ENCODE measurements around the gene TMOD1. TPM values are rescaled to one million over a fixed set of nuclear protein-coding genes. Genes with fewer than 3 reads are reported as not detected.
A peak's percentile ranks its signal among the peaks of the same experiment; 100 is the strongest.

Gene TMOD1
- total RNA-seq, 4 donors from 2014 or later: 5.9 to 93.7 (median 22.2) TPM

DNA sequence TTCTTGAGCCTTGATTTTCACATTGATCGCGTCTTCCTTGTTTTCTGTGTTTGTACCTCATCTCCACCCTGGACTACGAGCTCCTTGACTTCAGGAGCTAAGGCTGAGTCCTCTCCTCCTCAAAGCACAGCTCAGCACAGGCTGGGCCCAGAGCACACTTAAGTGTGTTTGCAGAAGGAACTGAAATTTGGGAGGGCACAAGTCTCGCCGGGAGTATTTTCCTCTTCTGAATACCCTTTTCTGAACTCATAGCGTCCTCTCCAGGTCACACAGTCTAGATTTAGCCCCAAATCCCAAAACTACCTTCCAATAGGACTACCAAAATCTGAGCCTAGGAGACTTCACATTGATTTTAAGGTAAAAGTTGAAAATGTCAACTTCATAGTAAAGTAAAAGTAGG, 90.1 kb downstream of the TMOD1 start:
- no peaks in the 10 kb centered on the region for H3K36me3 ChIP-seq
- TF ChIP-seq POLR2A (IDR thresholded peaks at IDR 0.05): no peak
- TF ChIP-seq, protein P1, sequence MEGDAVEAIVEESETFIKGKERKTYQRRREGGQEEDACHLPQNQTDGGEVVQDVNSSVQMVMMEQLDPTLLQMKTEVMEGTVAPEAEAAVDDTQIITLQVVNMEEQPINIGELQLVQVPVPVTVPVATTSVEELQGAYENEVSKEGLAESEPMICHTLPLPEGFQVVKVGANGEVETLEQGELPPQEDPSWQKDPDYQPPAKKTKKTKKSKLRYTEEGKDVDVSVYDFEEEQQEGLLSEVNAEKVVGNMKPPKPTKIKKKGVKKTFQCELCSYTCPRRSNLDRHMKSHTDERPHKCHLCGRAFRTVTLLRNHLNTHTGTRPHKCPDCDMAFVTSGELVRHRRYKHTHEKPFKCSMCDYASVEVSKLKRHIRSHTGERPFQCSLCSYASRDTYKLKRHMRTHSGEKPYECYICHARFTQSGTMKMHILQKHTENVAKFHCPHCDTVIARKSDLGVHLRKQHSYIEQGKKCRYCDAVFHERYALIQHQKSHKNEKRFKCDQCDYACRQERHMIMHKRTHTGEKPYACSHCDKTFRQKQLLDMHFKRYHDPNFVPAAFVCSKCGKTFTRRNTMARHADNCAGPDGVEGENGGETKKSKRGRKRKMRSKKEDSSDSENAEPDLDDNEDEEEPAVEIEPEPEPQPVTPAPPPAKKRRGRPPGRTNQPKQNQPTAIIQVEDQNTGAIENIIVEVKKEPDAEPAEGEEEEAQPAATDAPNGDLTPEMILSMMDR (IDR thresholded peaks at IDR 0.05): no peak

DNA sequence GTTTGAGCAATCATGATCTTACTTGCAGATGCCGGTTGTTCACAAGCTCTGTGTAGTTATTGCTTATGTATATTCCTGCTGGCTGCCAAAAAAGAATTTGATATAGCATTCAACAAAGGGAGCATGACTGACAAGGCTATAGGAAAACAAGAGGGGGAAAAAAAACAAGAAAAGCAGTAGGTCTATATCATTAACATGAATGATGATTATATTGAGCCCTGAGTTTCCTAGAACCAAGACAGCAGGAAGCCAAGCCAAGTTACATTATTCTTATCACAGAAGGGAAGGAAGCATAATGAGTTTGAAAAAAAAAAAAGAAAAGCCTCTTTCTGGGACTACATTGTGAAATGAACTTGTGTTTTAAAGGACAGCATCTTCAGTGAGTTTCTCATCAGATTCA, 90.7 kb downstream of the TMOD1 start:
- no peak for DNase-seq
- no peaks in the 10 kb centered on the region for H3K27me3 ChIP-seq
- H3K9me3 ChIP-seq: no peaks in the 10 kb centered on the region
- TF ChIP-seq, protein P1 (IDR thresholded peaks at IDR 0.05): no peak
- TF ChIP-seq POLR2A (IDR thresholded peaks at IDR 0.05): no peak
- peak overlapping the region in 1 of 2 donors; percentile 21 for H3K27ac ChIP-seq
- no peak overlapping the region for H3K4me3 ChIP-seq
- H3K36me3 ChIP-seq: no peaks in the 10 kb centered on the region
- peaks cover 0 to 6% of the 10 kb centered on the region in 2 donors for H3K4me1 ChIP-seq
- intact Hi-C loops (cut with DNase I; ENCODE audit: low total_unique reads): no loop called here

More for the DNA sequence above, 90.1 kb downstream of the TMOD1 start:
- H3K4me3 ChIP-seq: no peak overlapping the region
- H3K9me3 ChIP-seq: no peaks in the 10 kb centered on the region
- H3K27me3 ChIP-seq: no peaks in the 10 kb centered on the region
- H3K4me1 ChIP-seq: peaks cover 0 to 5% of the 10 kb centered on the region in 2 donors
- H3K27ac ChIP-seq: no peak overlapping the region
- intact Hi-C loops (cut with DNase I; ENCODE audit: low total_unique reads): no loop called here
- DNase-seq: no peak

DNA sequence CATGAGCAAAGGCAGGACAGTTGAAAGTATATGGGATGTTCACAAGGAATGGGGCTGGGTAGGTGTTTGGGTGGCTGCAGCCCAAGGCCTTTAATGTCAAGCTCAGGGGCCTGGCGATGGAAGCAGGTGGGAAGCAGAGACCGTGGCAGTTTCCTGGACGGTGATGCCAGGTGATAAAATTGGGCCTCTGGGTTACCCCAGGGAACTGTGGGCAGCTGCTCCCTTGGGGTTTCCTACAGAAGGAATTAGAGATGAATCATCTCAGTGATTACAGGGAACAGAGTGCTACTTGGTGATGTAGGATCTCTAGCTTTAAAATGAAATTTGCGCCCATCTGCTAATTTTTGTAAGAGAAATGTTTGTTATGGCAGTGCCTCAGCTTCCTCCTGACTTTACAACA, 92.5 kb downstream of the TMOD1 start:
- intact Hi-C loops (cut with DNase I; ENCODE audit: low total_unique reads): no loop called here
- TF ChIP-seq, protein P1 (IDR thresholded peaks at IDR 0.05): no peak
- no peak for TF ChIP-seq POLR2A (IDR thresholded peaks at IDR 0.05)
- Histone ChIP-seq H3K27ac (peak overlapping the region; percentile 58 to 81), H3K36me3 (no peaks in the 10 kb centered on the region), H3K4me1 (peaks cover 0 to 6% of the 10 kb centered on the region in 2 donors), H3K9me3 (no peaks in the 10 kb centered on the region), H3K4me3 (no peak overlapping the region), H3K27me3 (no peaks in the 10 kb centered on the region)
- no peak for DNase-seq

DNA sequence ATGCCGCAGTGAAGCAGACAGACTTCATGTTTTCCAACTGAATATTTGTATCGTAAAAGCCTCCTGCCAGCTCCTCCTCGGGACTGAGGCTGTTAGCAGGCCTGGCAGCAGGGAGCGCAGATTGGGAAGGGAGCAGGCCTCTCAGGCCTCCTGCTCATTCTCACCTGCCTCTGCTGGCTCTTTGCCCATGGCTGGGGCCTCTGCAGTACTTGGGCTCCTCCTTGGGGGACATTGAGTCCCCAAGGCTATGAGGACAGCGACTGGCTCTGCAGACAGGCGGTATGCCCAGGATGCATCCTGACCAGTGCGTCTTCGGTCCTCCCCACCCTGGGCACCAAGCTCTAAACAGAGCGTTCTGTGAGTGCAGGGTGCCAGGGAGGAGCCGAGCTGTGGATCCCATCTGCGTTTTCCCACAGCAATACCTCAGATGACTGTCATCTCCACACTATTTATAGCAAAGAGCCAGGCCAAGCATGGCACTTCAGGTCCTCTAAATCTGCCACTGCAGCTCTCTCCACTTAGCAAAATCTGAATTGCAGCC, 93.0 kb downstream of the TMOD1 start:
- peaks cover 0 to 6% of the 10 kb centered on the region in 2 donors for H3K4me1 ChIP-seq
- TF ChIP-seq POLR2A (IDR thresholded peaks at IDR 0.05): no peak
- TF ChIP-seq, protein P1 (IDR thresholded peaks at IDR 0.05): no peak
- DNase-seq: peak in 1 of 2 donors; percentile 29
- intact Hi-C loops (cut with DNase I; ENCODE audit: low total_unique reads): no loop called here
- H3K36me3 ChIP-seq: no peaks in the 10 kb centered on the region
- H3K4me3 ChIP-seq: no peak overlapping the region
- no peaks in the 10 kb centered on the region for H3K9me3 ChIP-seq
- no peaks in the 10 kb centered on the region for H3K27me3 ChIP-seq
- H3K27ac ChIP-seq: peak overlapping the region; percentile 58 to 81

DNA sequence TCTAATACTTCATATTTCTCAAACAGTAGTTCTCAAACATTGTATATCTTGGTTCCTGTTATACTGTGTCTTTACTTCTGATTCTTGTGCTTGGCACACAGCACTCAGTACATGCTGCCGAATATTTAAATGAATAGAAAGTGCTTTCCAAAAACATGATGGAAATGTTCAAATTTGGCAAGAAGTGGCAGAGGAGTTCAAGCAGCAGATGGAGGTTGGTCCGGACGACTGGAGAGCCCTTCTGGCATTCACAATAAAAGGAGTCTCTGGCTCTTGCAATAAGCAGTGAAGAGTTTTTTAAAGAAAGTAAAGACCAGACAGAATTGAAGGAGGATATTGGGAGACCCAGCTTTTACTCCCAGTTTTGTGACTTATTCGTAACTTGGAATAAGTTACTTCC, 95.4 kb downstream of the TMOD1 start:
- no peak for DNase-seq
- Histone ChIP-seq H3K36me3 (no peaks in the 10 kb centered on the region), H3K27ac (peak overlapping the region; percentile 52 to 81), H3K4me1 (peaks cover 0 to 6% of the 10 kb centered on the region in 2 donors), H3K27me3 (no peaks in the 10 kb centered on the region), H3K9me3 (no peaks in the 10 kb centered on the region), H3K4me3 (no peak overlapping the region)
- intact Hi-C loops (cut with DNase I; ENCODE audit: low total_unique reads): no loop called here
- TF ChIP-seq, protein P1 (IDR thresholded peaks at IDR 0.05): no peak
- no peak for TF ChIP-seq POLR2A (IDR thresholded peaks at IDR 0.05)

All from uterus (tissue), 4 donors.